Osteocyte (in vitro differentiated cells): ENCODE data around the gene TFAM. TPM values are rescaled to one million over a fixed set of nuclear protein-coding genes. Genes with fewer than 3 reads are reported as not detected.

Source experiments
- DNase-seq: peaks from one replicate; pipeline ENCODE4 v3.0.0; 2021; ENCODE audit warnings: mixed read lengths; ENCODE audit not compliant: unreplicated experiment; ENCODE audit errors: extremely low spot score
- H3K27ac Mint-ChIP-seq: one replicate; pipeline ENCODE4 v1.8.0; 2021; ENCODE audit warnings: mild to moderate bottlenecking, mixed read lengths; ENCODE audit not compliant: unreplicated experiment
- H3K27me3 Mint-ChIP-seq: one replicate; pipeline ENCODE4 v1.8.0; 2021; ENCODE audit warnings: mixed read lengths; ENCODE audit not compliant: unreplicated experiment
- H3K36me3 Mint-ChIP-seq: one replicate; pipeline ENCODE4 v1.8.0; 2021; ENCODE audit warnings: mixed read lengths; ENCODE audit not compliant: unreplicated experiment
- H3K4me1 Mint-ChIP-seq: one replicate; pipeline ENCODE4 v1.8.0; 2021; ENCODE audit warnings: mixed read lengths; ENCODE audit not compliant: unreplicated experiment
- H3K4me3 Mint-ChIP-seq: one replicate; pipeline ENCODE4 v1.8.0; 2021; ENCODE audit warnings: mild to moderate bottlenecking, moderate library complexity, mixed read lengths; ENCODE audit not compliant: unreplicated experiment
- H3K9me3 Mint-ChIP-seq: one replicate; pipeline ENCODE4 v1.8.0; 2021; ENCODE audit warnings: mixed read lengths; ENCODE audit not compliant: unreplicated experiment
- total RNA-seq: library from RNA; stranded (reverse); gene quantifications from 2 replicates; pipeline ENCODE4 v1.2.1, GENCODE V29; 2021
- TF ChIP-seq, protein P1 (sequence below): fragments of 200-600 bp; sonication (generic); IDR thresholded peaks from 2 replicates; pipeline ENCODE4 v1.5.0; 2021; ENCODE audit warnings: antibody characterized with exemption, mild to moderate bottlenecking, moderate library complexity

Gene TFAM
- total RNA-seq, 1 donor from 2014 or later: 19.6 TPM

DNA sequence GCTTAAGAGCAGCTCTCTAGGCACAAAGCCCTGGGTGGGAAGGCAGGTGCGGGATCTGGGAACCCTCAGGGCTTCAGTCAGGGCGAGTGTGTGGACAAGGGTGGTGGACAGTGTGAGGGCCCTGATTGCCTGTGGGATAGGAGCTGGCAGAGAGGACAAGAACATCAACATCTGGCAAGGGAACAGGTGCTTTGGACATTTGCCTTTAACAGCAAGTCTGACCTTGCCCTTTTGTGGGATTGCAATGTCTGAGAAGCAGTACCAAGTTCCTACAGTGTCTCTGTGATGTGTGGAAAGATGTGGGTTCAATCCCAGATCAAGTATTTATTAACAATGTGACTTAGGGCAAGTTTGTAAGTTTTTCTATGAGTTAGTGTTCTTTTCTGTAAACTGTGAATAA lies 46.7 kb downstream of the TFAM start:
- Mint-ChIP-seq H3K4me3 (no peak overlapping the region), H3K4me1 (peaks cover 33% of the 10 kb centered on the region), H3K9me3 (peaks cover 5% of the 10 kb centered on the region), H3K27me3 (no peaks in the 10 kb centered on the region), H3K27ac (no peak overlapping the region), H3K36me3 (no peaks in the 10 kb centered on the region)
- no peak for DNase-seq
- TF ChIP-seq, protein P1, sequence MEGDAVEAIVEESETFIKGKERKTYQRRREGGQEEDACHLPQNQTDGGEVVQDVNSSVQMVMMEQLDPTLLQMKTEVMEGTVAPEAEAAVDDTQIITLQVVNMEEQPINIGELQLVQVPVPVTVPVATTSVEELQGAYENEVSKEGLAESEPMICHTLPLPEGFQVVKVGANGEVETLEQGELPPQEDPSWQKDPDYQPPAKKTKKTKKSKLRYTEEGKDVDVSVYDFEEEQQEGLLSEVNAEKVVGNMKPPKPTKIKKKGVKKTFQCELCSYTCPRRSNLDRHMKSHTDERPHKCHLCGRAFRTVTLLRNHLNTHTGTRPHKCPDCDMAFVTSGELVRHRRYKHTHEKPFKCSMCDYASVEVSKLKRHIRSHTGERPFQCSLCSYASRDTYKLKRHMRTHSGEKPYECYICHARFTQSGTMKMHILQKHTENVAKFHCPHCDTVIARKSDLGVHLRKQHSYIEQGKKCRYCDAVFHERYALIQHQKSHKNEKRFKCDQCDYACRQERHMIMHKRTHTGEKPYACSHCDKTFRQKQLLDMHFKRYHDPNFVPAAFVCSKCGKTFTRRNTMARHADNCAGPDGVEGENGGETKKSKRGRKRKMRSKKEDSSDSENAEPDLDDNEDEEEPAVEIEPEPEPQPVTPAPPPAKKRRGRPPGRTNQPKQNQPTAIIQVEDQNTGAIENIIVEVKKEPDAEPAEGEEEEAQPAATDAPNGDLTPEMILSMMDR: no peak

DNA sequence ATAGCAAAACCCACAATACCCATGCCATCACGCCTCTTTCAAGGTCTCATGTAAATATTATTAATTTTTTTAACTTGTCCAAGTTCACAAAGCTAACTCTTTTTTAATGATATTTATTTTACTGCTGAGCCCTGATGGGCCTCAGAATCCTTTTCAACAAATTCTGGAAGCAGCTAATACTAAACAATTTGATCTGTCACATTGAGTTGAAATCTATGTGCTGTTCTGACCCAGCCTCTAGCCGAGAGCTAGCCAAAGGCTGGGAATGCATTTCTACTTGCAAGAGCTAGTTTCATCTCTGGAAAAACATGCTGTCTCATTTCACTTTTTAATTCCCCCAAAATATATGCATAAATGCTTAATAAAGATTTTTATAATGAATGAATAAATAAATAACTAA lies 47.9 kb downstream of the TFAM start:
- H3K27me3 Mint-ChIP-seq: no peaks in the 10 kb centered on the region
- TF ChIP-seq, protein P1: no peak
- no peak overlapping the region for H3K4me3 Mint-ChIP-seq
- DNase-seq: no peak
- peaks cover 5% of the 10 kb centered on the region for H3K9me3 Mint-ChIP-seq
- no peak overlapping the region for H3K27ac Mint-ChIP-seq
- no peaks in the 10 kb centered on the region for H3K36me3 Mint-ChIP-seq
- H3K4me1 Mint-ChIP-seq: peaks cover 44% of the 10 kb centered on the region

GRCh38 chr10:58433571-58433970 lies 48.4 kb downstream of the TFAM start:
- H3K9me3 Mint-ChIP-seq: peaks cover 5% of the 10 kb centered on the region
- no peak overlapping the region for H3K4me3 Mint-ChIP-seq
- H3K27me3 Mint-ChIP-seq: no peaks in the 10 kb centered on the region
- H3K36me3 Mint-ChIP-seq: no peaks in the 10 kb centered on the region
- no peak overlapping the region for H3K27ac Mint-ChIP-seq
- H3K4me1 Mint-ChIP-seq: peaks cover 49% of the 10 kb centered on the region
- TF ChIP-seq, protein P1: no peak
- DNase-seq: no peak

- peaks cover 5% of the 10 kb centered on the region for H3K36me3 Mint-ChIP-seq
- DNase-seq: peak; percentile 88
- TF ChIP-seq, protein P1: peak; percentile 42
- peak overlapping the region; percentile 93 for H3K27ac Mint-ChIP-seq
- H3K27me3 Mint-ChIP-seq: no peaks in the 10 kb centered on the region
- H3K9me3 Mint-ChIP-seq: peaks cover 12% of the 10 kb centered on the region
- H3K4me3 Mint-ChIP-seq: peak overlapping the region; percentile 31
- peaks cover 61% of the 10 kb centered on the region for H3K4me1 Mint-ChIP-seq
Measured at GRCh38 chr10:58435297-58435985, 50.2 kb downstream of the TFAM start.

DNA sequence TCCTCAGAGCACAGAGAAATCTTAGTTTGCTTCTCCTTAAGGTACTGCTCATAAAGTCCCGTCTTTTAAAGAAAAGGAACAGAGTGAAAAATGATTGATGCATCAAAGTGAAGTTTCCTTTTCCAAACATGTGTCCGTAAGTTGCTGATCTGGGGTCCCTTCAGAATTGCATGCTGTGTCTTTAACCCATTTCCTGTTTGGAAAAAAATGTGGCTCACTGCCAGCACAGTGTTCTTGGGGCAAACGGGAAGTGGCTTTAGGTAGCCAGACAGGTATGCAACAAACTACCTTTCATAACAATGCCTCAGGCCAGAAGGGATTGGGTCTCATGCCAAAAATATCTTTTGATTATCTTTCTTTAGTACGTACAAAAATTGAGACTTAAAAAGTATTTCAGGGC lies 50.9 kb downstream of the TFAM start:
- Mint-ChIP-seq H3K4me1 (peaks cover 61% of the 10 kb centered on the region), H3K27ac (peak overlapping the region; percentile 93), H3K4me3 (no peak overlapping the region), H3K36me3 (peaks cover 7% of the 10 kb centered on the region), H3K27me3 (no peaks in the 10 kb centered on the region), H3K9me3 (peaks cover 16% of the 10 kb centered on the region)
- DNase-seq: no peak
- TF ChIP-seq, protein P1: no peak
